HCT116 (cell line): ENCODE measurements around the gene TMEM14A. TPM values are rescaled to one million over a fixed set of nuclear protein-coding genes. Genes with fewer than 3 reads are reported as not detected.

Experiments used
- ATAC-seq: fragments of 200-7000 bp; cut with Tn5 transposase; 2 replicates; pipeline ENCODE4 v1.9.1; 2020; ENCODE audit warnings: mild to moderate bottlenecking, moderate library complexity
- BruUV-seq: library from RNA; stranded (reverse); fragments of 400-500 nt; replicated peaks from 2 replicates; lab custom pipeline; 2021; lab: Mats Ljungman, UMichigan
- CTCF ChIA-PET: fragments of 300-600 bp; sonication (Branson Sonifier 250); formaldehyde crosslinking; loops from one replicate; lab custom pipeline; 2021; ENCODE audit warnings: antibody characterized with exemption; lab: Charles Lee
- POLR2A ChIA-PET: fragments of 300-600, 350-600 bp; sonication (Branson Sonifier 250); formaldehyde crosslinking; loops from one replicate; lab custom pipeline; 2021; ENCODE audit warnings: antibody characterized with exemption; lab: Charles Lee
- RAD21 ChIA-PET, 2 experiments: fragments of 300-600 bp; sonication (Branson Sonifier 250); formaldehyde crosslinking; loops; one replicate each; lab custom pipeline; 2023; ENCODE audit warnings: low total read pairs in 2 of 2; ENCODE audit not compliant: uncharacterized antibody in 2 of 2, unreplicated experiment in 2 of 2, low non-redundant PET in 1 of 2; lab: Charles Lee
- DNase-seq: peaks from one replicate; pipeline ENCODE4 v3.0.0-alpha.2; 2010; ENCODE audit warnings: low read depth, low spot score
- H2AFZ ChIP-seq: fragments of 200-600 bp; shearing (Covaris generic), sonication (generic); 2 replicates; pipeline ENCODE4 v1.6.1; 2017; ENCODE audit warnings: low read depth, mixed run types, mixed read lengths, antibody characterized with exemption, low read length; ENCODE audit not compliant: poor library complexity, severe bottlenecking
- H3K27ac ChIP-seq: 2 replicates; pipeline ENCODE4 v1.5.1; 2012; ENCODE audit warnings: low read depth, low read length
- H3K27me3 ChIP-seq: fragments of 200-600 bp; sonication (generic); 2 replicates; pipeline ENCODE4 v1.6.1; 2016; ENCODE audit warnings: mixed run types, low read length, mixed read lengths; ENCODE audit not compliant: insufficient read depth
- H3K36me3 ChIP-seq, 2 experiments: fragments of 200-500 bp in 1 of 2; fragments of 200-600 bp in 1 of 2; sonication (Bioruptor generic) in 1 of 2; sonication (generic) in 1 of 2; 2 replicates each; pipeline versions ENCODE4 v1.5.1 to v1.6.1; 2014 to 2016; ENCODE audit warnings: low read length in 2 of 2, inconsistent platforms in 1 of 2, mixed read lengths in 1 of 2, mixed run types in 1 of 2; ENCODE audit not compliant: insufficient read depth in 2 of 2, control insufficient read depth in 1 of 2
- H3K4me1 ChIP-seq, 2 experiments: fragments of 200-600 bp in 1 of 2; sonication (generic) in 1 of 2; 2 replicates each; pipeline versions ENCODE4 v1.5.1 to v1.6.1; 2012 to 2017; ENCODE audit warnings: low read length in 2 of 2, inconsistent platforms in 1 of 2, mild to moderate bottlenecking in 1 of 2, mixed read lengths in 1 of 2, mixed run types in 1 of 2, moderate library complexity in 1 of 2; ENCODE audit not compliant: insufficient read depth in 2 of 2, control insufficient read depth in 1 of 2
- H3K4me2 ChIP-seq: fragments of 200-600 bp; sonication (generic); 2 replicates; pipeline ENCODE4 v1.6.1; 2017; ENCODE audit warnings: mixed run types, low read length, mixed read lengths
- H3K4me3 ChIP-seq, 2 experiments: fragments of 200-600 bp in 1 of 2; sonication (generic) in 1 of 2; replicated peaks in 1 of 2; 2 replicates each; pipeline ENCODE4 v1.5.1; 2011 to 2016; ENCODE audit warnings: low read length in 2 of 2, control low read depth in 1 of 2, low read depth in 1 of 2, mild to moderate bottlenecking in 1 of 2, mixed read lengths in 1 of 2, mixed run types in 1 of 2
- H3K79me2 ChIP-seq: fragments of 200-600 bp; sonication (generic); 2 replicates; pipeline ENCODE4 v1.6.1; 2017; ENCODE audit warnings: mild to moderate bottlenecking, mixed run types, low read length, moderate library complexity, mixed read lengths; ENCODE audit not compliant: insufficient read depth
- H3K9ac ChIP-seq: fragments of 200-600 bp; sonication (generic); 2 replicates; pipeline ENCODE4 v1.6.1; 2016; ENCODE audit warnings: low read length, mixed read lengths
- H3K9me2 ChIP-seq: fragments of 200-600 bp; sonication (generic), shearing (Covaris generic); 2 replicates; pipeline ENCODE4 v1.6.1; 2017; ENCODE audit warnings: mixed run types, mild to moderate bottlenecking, moderate library complexity; ENCODE audit not compliant: insufficient read depth
- H3K9me3 ChIP-seq, 2 experiments: fragments of 200-500 bp in 1 of 2; fragments of 200-600 bp in 1 of 2; sonication (Bioruptor generic) in 1 of 2; sonication (generic) in 1 of 2; 2 replicates each; pipeline ENCODE4 v1.6.1; 2014 to 2017; ENCODE audit warnings: low read length in 2 of 2, mixed read lengths in 2 of 2, inconsistent platforms in 1 of 2, low read depth in 1 of 2, mild to moderate bottlenecking in 1 of 2, mixed run types in 1 of 2, moderate library complexity in 1 of 2; ENCODE audit not compliant: control insufficient read depth in 1 of 2, insufficient read depth in 1 of 2
- H4K20me1 ChIP-seq: fragments of 200-600 bp; sonication (generic), shearing (Covaris generic); 2 replicates; pipeline ENCODE4 v1.6.1; 2017; ENCODE audit warnings: mixed run types, mild to moderate bottlenecking, moderate library complexity; ENCODE audit not compliant: insufficient read depth
- CEBPB ChIP-seq: IDR thresholded peaks from 2 replicates; pipeline ENCODE4 v1.6.1; 2012; ENCODE audit warnings: low read depth
- ELF1 ChIP-seq: IDR thresholded peaks from 2 replicates; pipeline ENCODE4 v1.6.1; 2012; ENCODE audit warnings: low read depth, borderline replicate concordance
- EZH2 ChIP-seq: fragments of 200-600 bp; sonication (generic); IDR thresholded peaks from 2 replicates; pipeline ENCODE4 v1.6.1; 2017; ENCODE audit warnings: antibody characterized with exemption, mixed run types
- EZH2phosphoT487 ChIP-seq: fragments of 200-600 bp; IDR thresholded peaks from 2 replicates; pipeline ENCODE4 v1.6.1; 2018; ENCODE audit warnings: antibody characterized with exemption, borderline replicate concordance
- FOSL1 ChIP-seq: IDR thresholded peaks from 2 replicates; pipeline ENCODE4 v1.6.1; 2012; ENCODE audit warnings: low read depth
- JUND ChIP-seq: IDR thresholded peaks from 2 replicates; pipeline ENCODE4 v1.6.1; 2012
- POLR2A ChIP-seq: IDR thresholded peaks from 2 replicates; pipeline ENCODE4 v1.7.0; 2011; ENCODE audit warnings: borderline replicate concordance; ENCODE audit not compliant: insufficient read depth, insufficient read length; ENCODE audit errors: extremely low read depth
- POLR2AphosphoS5 ChIP-seq: IDR thresholded peaks from 2 replicates; pipeline ENCODE4 v1.6.1; 2011; ENCODE audit warnings: mild to moderate bottlenecking, low read depth, low read length, moderate library complexity
- SIN3A ChIP-seq: IDR thresholded peaks from 2 replicates; pipeline ENCODE4 v1.6.1; 2012; ENCODE audit warnings: low read depth
- ZNF274 ChIP-seq: fragments of 200-500 bp; sonication (Bioruptor generic); IDR thresholded peaks from 2 replicates; pipeline ENCODE4 v1.6.1; 2014; ENCODE audit warnings: mild to moderate bottlenecking, low read depth, low read length, inconsistent platforms
- intact Hi-C: fragments of 100-400 bp; cut with micrococcal nuclease; formaldehyde crosslinking; loops from 2 replicates; pipeline ENCODE4 v1.10.0; 2022
- total RNA-seq: library from RNA; stranded (reverse); gene quantifications from one replicate; pipeline ENCODE4 v1.2.1, GENCODE V29; 2021; ENCODE audit not compliant: unreplicated experiment
- TF ChIP-seq, protein P1 (sequence below): IDR thresholded peaks from 2 replicates; pipeline ENCODE4 v1.6.1; 2012
- TF ChIP-seq, protein P2 (sequence below): IDR thresholded peaks from 2 replicates; pipeline ENCODE4 v1.6.1; 2012
- TF ChIP-seq, protein P3 (sequence below): IDR thresholded peaks from 2 replicates; pipeline ENCODE4 v1.6.1; 2012; ENCODE audit warnings: low read depth
- TF ChIP-seq, protein P4 (sequence below): IDR thresholded peaks from 2 replicates; pipeline ENCODE4 v1.6.1; 2011; ENCODE audit warnings: mild to moderate bottlenecking, low read length, moderate library complexity; ENCODE audit not compliant: insufficient replicate concordance; ENCODE audit errors: extremely low read depth

The TMEM14A gene
- total RNA-seq, 1 experiment from 2014 or later = 51.5 TPM

GRCh38 chr6:52632011-52632410, 38.9 kb upstream of the TMEM14A start:
- ATAC-seq = no peak
- no TSS peak for BruUV-seq
- intact Hi-C loops = no loop called here

More at GRCh38 chr6:52632011-52632410, 38.9 kb upstream of the TMEM14A start:
- Histone ChIP-seq H3K27me3 (no peaks in the 10 kb centered on the region), H3K79me2 (no peaks in the 10 kb centered on the region), H3K9ac (no peak overlapping the region), H3K4me3 (no peak overlapping the region), H2AFZ (no peak overlapping the region), H3K4me1 (no peaks in the 10 kb centered on the region), H3K27ac (no peak overlapping the region), H3K36me3 (no peaks in the 10 kb centered on the region), H3K9me3 (no peaks in the 10 kb centered on the region), H4K20me1 (no peaks in the 10 kb centered on the region), H3K9me2 (no peaks in the 10 kb centered on the region), H3K4me2 (no peak overlapping the region)
- POLR2A ChIA-PET = no interaction called here
- TF ChIP-seq SIN3A (no peak), EZH2phosphoT487 (no peak), EZH2 (no peak), FOSL1 (no peak), JUND (no peak), POLR2AphosphoS5 (no peak), CEBPB (no peak), ZNF274 (no peak), POLR2A (no peak), ELF1 (no peak)
- TF ChIP-seq, protein P1, sequence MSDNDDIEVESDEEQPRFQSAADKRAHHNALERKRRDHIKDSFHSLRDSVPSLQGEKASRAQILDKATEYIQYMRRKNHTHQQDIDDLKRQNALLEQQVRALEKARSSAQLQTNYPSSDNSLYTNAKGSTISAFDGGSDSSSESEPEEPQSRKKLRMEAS = no peak
- TF ChIP-seq, protein P2, sequence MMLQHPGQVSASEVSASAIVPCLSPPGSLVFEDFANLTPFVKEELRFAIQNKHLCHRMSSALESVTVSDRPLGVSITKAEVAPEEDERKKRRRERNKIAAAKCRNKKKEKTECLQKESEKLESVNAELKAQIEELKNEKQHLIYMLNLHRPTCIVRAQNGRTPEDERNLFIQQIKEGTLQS = no peak
- TF ChIP-seq, protein P3, sequence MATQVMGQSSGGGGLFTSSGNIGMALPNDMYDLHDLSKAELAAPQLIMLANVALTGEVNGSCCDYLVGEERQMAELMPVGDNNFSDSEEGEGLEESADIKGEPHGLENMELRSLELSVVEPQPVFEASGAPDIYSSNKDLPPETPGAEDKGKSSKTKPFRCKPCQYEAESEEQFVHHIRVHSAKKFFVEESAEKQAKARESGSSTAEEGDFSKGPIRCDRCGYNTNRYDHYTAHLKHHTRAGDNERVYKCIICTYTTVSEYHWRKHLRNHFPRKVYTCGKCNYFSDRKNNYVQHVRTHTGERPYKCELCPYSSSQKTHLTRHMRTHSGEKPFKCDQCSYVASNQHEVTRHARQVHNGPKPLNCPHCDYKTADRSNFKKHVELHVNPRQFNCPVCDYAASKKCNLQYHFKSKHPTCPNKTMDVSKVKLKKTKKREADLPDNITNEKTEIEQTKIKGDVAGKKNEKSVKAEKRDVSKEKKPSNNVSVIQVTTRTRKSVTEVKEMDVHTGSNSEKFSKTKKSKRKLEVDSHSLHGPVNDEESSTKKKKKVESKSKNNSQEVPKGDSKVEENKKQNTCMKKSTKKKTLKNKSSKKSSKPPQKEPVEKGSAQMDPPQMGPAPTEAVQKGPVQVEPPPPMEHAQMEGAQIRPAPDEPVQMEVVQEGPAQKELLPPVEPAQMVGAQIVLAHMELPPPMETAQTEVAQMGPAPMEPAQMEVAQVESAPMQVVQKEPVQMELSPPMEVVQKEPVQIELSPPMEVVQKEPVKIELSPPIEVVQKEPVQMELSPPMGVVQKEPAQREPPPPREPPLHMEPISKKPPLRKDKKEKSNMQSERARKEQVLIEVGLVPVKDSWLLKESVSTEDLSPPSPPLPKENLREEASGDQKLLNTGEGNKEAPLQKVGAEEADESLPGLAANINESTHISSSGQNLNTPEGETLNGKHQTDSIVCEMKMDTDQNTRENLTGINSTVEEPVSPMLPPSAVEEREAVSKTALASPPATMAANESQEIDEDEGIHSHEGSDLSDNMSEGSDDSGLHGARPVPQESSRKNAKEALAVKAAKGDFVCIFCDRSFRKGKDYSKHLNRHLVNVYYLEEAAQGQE = no peak
- TF ChIP-seq, protein P4, sequence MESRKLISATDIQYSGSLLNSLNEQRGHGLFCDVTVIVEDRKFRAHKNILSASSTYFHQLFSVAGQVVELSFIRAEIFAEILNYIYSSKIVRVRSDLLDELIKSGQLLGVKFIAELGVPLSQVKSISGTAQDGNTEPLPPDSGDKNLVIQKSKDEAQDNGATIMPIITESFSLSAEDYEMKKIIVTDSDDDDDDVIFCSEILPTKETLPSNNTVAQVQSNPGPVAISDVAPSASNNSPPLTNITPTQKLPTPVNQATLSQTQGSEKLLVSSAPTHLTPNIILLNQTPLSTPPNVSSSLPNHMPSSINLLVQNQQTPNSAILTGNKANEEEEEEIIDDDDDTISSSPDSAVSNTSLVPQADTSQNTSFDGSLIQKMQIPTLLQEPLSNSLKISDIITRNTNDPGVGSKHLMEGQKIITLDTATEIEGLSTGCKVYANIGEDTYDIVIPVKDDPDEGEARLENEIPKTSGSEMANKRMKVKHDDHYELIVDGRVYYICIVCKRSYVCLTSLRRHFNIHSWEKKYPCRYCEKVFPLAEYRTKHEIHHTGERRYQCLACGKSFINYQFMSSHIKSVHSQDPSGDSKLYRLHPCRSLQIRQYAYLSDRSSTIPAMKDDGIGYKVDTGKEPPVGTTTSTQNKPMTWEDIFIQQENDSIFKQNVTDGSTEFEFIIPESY = no peak
- RAD21 ChIA-PET = no interaction called here
- CTCF ChIA-PET = no interaction called here
- DNase-seq = no peak
